Cortex of kidney (tissue), 1 donor: ENCODE results near the gene APAF1.

Source experiments
- DNase-seq: peaks from one replicate; lab custom pipeline; 2025; lab: John Stamatoyannopoulos, UW

The APAF1 gene

GRCh38 chr12:98671459-98671858, 26.4 kb downstream of the APAF1 start:
- no peak for DNase-seq

DNA sequence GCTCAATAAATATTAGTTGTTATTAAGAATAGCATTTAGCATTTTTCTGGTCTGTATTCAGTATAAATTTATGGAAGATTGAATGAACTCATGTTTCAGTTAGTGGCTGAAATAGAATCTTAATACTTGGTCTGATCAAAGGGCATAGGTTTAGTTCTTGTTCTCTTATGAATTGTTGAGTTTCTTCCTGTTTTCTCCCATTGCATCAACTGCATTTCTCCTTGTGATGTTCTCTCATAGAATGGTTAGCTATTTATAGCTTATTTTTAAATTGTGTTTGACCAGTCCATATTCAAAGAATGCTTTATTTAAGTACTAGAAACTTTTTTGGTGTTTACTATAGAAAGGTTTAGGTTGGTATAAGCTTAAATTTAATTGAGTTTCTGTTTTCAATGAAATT, 29.8 kb downstream of the APAF1 start:
- no peak for DNase-seq

DNA sequence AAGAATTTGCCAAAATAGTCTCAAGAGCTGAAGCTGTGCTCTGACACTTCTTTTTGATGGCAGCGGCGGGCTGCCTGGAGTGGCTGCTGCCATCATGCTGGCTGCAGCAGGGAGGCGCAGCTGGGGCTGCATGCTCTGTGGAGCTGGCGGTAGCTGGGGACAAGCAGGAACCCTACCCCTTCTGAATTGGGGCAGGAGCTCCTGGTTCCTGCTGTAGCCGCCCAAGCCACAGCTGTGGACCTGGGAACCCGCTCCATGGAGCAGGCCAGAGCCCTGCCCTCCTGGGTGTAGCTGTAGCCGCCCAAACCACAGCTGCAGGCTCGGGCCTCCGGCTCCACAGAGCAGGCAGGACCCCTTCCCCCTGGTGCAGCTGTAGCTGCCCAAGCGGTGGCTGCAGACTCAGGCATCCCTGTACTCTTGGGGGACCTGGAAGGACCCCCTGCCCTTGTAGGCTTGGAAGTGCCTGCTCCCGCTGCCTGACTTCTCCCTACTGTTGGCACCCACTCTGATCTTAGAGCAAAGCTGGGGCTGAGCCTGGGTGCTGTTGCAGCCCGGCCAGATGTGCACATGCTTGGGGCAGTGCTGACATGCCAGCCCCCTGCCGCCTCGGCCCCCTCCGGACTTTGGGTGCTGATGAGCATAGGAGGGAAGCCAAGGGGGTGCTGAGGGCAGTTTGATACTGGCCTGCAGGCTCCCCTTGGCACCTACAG, 33.3 kb downstream of the APAF1 start:
- DNase-seq: no peak

DNA sequence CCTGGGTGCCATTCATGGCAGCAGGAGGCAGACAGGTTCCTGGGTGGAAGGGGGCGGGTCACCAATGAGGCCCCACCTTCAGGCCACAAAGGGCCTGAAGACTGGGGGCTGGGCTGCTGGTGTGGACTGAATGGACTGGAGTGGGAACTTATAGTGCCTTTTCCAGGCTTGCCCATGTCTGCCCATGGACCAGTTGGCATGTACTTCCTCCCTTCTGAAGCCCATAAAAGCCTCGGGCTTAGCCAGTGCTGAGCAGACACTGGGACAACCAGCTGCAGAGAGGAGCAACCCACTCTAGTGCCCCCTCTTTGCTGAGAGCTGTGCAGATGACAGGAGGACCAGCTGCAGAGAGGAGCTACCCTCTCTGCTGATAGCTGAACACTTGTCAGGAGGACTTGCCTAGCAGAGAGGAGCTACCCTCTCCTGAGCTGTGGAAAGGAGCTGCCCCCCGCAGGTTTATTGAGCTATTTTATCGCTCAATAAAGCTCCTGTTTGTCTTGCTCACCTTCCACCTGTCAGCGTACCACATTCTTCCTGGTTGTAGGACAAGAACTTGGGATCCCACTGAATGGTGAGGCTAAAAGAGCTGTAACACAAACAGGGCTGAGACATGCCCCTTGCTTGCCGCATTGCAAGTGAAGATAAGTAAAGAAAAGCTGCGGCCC, 34.0 kb downstream of the APAF1 start:
- DNase-seq: no peak

DNA sequence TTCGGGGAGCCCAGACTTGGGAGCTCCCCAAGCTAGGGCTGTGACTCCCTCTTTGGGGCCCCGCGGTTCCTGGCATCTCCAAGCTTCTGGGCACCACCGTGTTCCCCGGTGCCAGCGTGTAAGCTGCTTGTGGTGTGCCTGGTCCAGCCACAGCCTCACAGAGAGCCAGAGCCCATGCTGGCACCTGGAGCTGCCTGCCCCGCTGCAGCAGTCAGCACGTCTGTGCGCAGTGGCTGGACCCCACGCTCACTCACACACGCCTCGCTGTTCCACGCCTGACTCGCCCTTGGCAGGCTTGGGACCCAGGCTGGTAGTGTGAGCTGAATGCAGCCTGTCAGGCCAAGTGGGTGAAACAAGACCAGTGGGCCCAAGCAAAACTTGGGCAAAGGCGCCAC, 34.5 kb downstream of the APAF1 start:
- no peak for DNase-seq

- no peak for DNase-seq
Measured at GRCh38 chr12:98684199-98684598, 39.1 kb downstream of the APAF1 start.

DNA sequence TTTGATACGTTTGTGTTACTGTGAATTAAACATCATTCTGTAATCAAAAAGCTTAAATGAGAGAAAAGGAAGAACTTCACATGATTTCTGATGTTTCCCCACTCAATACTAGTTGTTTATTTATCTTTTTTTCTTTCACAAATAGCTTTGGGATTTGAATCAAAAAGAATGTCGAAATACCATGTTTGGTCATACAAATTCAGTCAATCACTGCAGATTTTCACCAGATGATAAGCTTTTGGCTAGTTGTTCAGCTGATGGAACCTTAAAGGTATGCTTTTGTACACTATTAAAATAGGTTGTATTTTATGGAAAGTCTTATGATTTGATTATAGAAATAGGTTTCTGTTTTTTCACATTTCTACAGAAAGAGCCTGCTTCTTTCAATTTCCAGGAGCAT, 41.5 kb downstream of the APAF1 start:
- no peak for DNase-seq

- DNase-seq: no peak
Measured at GRCh38 chr12:98691351-98691750, 46.3 kb downstream of the APAF1 start.

- DNase-seq: no peak
Measured at GRCh38 chr12:98696036-98696646, 51.1 kb downstream of the APAF1 start.

- DNase-seq: no peak
Measured at GRCh38 chr12:98697209-98697608, 52.1 kb downstream of the APAF1 start.

DNA sequence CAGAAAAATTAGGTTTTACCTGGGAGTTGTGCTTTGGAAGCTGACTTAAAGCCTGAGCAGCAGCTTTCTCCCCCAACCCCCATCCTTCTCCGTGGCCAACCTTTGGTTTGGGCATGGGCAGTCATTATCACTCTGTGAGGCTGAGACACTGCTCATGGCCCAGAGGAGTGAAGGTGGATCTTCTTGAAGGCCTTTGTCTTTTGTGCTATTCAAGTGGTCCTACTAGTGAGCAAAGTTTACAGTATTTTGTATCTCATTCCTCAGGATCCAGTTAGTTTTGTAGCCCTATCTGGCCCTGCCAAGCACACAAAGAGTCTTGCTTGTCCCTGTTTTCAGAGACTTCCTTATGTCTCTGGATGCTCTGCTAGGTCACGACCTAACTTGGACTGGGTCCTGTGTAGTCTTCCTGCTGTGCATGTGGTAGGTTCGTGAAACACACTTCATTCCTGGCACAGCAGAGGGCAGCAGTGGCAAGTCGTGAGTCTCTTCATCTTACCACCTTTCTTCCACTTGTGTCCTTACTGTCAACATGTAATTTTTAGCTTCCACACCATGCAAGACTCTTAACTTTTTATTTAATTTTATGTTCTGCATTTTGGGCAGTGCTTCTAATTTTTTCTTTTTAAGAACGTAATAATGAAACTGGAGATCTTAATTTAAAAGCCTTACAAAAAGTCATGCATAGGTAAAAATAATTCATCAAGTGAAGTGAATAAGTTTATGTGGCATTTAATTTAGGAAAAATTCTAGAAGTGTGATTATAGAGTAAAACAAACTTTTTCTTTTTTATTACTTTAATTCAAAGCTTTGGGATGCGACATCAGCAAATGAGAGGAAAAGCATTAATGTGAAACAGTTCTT, 53.7 kb downstream of the APAF1 start:
- no peak for DNase-seq

GRCh38 chr12:98699586-98699985, 54.5 kb downstream of the APAF1 start:
- no peak for DNase-seq

DNA sequence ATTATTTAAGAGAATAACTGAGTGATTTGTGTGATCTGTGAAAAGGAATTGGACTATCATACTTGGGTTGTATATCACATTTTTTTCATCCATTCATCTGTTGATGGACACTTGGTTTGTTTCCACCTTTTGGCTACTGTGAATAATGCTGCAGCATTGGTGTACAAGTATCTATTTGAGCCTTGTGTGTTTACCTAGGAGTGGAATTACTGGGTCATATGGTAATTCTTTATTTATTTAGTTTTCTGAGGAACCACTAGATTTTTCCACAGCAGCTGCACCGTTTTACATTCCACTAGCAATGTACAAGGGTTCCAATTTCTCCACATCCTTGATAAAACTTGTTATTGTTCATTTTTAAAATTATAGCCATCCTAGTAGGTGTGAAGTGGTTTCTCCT, 56.1 kb downstream of the APAF1 start:
- no peak for DNase-seq

DNA sequence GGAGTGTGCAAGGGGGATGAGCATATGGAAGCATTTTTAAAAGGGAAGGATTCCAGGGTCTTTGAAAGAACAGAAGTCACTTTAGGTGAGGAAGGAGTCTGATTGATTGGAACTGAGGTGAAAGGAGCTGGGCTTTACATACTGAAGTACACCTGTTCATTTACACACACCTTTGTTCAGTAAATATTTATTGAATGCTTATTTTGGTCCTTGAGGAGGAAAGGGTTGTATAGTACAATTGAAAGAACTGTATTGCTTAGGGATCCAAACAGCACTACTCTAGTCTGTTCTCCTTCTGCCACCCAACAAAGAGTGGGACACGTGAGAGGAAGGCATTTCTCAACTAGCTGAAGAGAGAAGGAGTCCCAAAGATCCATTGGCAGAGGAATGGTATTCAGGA, 63.9 kb downstream of the APAF1 start:
- DNase-seq: no peak

DNA sequence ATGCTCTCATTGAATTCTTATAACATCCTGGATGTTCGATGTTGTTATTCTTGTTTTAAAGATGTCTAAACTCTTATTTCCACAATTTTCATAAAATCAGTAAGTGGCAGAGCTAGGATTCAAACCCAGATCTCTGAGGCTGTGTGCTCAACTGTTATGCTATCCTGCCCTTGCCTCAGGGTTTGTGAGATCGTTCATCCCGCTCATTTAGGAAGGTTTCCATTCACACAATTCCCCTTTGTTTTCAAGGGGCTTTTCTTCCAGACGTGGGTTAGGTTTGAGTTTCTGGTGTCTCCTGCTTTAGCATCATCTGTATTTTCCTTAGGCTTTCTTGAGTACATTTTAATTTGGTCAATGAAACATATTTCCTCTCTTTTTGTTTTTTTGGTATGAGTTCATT, 69.3 kb downstream of the APAF1 start:
- no peak for DNase-seq

DNA sequence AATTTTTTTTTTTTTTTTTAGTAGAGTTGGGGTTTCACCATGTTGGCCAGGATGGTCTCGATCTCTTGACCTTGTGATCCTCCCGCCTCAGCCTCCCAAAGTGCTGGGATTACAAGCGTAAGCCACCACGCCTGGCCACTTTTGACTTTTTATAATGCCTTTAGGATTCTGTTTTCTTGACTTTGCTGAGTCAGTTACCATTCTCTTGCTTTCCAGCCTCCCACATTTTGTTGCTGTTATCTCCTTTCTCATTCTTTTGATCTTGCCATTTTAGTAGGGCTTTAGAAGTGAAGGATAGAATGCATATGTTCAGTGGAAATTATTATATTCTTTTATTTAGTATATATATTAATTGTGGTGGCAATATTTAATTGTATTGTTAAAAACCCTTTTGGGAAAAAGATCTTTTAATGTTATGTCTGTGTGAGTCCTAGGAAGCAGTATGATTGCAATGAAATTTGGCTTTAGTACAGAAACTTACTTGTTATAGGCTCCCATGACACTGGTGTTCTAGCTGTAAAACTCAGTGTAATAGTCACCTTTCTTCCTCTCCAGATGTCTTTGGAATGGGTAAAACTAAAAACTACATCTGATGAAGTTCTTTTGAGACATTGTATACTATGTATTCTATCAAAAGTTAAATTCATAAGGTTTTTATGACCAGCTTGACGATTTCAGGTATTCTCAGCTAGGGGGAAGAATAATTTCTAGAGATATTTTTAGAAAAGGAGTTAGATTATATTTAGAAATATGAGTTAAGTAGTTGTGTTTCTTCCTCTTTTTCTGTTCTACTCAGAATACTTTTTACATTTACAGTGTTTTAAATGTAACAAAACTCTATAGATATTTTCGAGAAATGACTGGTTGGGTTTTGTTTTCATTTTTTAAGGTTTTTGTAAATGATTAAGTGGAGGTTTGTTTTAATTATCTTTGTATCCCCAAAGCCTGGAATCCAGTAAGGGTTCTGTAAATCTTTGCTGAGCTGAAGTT, 74.7 kb downstream of the APAF1 start:
- no peak for DNase-seq

GRCh38 chr12:98721204-98721702, 76.2 kb downstream of the APAF1 start:
- no peak for DNase-seq

- DNase-seq: no peak
Measured at GRCh38 chr12:98724384-98725155, 79.5 kb downstream of the APAF1 start.

DNA sequence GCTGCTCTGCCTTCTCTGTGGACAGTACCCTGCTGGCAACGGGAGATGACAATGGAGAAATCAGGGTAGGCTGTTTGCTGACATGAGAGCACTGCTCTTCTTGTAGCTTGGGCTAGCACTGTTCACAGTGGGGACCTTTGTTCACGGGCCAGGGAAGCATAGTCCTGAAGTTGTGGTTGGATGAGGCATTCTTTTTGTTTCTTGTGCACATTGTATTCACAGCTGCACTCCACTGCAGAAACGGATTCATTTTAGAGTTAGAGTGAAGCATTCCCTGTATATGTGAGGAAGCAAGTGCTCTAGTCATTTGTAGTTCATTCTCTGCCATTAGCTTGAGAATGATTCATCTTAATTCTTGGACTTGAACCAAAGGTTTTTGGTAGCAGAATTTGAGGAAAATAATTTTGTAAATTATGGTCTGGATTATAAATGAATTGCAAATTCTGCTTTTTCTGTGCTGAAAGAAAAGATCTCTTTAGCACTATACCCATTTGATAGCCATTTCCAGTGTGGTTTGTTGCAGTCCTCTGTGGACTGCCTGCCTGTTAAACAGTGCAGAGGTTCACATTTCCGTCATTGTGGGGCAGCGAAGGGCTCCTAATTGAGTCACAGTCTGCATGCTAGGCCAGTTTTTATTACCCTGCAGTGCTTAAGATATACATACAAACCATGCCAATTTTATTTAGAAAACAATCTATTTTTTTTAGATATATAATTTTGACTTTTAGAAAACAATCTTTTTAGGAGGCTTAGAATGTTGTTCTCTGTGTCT, 80.6 kb downstream of the APAF1 start:
- no peak for DNase-seq

DNA sequence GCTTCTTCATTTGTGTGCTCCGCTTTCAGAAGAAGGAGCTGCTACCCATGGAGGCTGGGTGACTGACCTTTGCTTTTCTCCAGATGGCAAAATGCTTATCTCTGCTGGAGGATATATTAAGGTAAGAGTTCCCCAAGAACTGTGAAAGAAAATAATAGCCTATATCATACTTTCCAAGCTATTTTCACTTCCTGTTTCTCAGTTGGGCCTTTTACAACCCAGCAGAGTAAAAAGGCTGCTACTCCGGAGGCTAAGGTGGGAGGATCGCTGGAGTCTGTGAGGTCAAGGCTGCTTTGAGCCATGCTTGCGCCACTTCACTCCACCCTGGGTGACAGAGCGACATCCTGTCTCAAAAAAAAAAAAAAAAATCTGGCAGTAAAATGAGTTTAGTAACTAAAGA, 82.1 kb downstream of the APAF1 start:
- DNase-seq: no peak
